Measurements from ENCODE around the gene IGDCC3. TPM values are rescaled to one million over a fixed set of nuclear protein-coding genes. Genes with fewer than 3 reads are reported as not detected.

The IGDCC3 gene
- total and polyA plus RNA-seq, 2 of the 8 experiments (the other 6 are each of a cell fraction or from before 2014, with no cell fraction given), result 26.8 to 45.7 TPM

DNA sequence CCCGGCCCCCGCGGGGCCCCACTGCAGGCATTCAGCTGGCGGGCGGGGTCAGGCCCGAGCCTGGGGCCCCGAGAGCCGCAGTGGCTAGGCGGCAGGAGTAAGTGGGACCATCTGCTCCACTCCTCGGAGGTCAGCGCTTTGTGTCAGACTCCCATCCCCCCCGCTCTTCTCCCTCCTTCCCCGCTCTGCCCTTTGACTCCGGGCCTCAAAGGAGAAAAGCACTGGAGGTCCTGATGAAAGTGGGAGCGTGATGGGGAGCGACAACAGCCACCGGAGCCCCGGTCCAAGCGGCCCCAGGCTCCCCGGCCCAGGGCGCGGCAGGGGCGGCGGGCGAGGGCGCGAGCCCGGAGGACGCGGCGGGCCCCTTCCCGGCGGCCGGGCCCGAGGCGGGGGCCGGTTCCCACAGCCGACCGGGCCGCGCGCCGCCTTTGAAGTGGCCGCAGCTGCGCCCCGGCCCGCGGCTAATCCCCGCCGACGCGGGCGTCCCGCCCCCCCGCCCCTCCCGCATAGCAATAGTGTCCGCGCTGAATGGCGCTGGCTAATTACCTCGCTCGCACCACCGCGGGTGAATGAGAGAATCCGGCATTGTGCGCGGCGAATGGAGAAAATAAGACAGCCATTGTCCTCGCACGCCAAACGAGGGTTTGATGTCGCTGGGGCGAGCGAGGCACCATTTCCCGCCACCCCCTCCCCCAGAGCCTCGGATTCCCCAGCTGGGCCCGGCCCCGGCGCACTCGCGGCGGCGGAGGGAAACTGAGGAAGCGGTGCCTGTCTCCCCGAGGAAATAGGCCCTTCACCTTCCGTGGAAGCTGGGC, 22.4 kb downstream of the IGDCC3 start:
- Histone ChIP-seq H3K14ac (ENCODE audit: insufficient read length) (no peak overlapping the region), H2BK5ac (ENCODE audit: low read depth, low read length) (peak overlapping the region; percentile 52; the same call in 1 of the 2 replicates), H3K27ac (ENCODE audit: low read depth, low read length) (no peak overlapping the region), H3K36me3 (ENCODE audit: control insufficient read depth in 2 of 4, insufficient read depth in 4 of 4, low read length in 3 of 4) (no peaks in the 10 kb centered on the region; a peak in 1 of 8 replicates), H2AFZ (ENCODE audit: low read length) (no peak overlapping the region), H3K23ac (ENCODE audit: insufficient read length) (no peak overlapping the region), H3K4me2 (ENCODE audit: insufficient read depth in 1 of 2, low read depth in 2 of 2, low read length in 2 of 2) (peak overlapping the region; percentile 83 to 98), H2BK120ac (replicated peaks; ENCODE audit: low read depth, low read length) (no peak overlapping the region), H3K27me3 (replicated peaks in 1 of 4; ENCODE audit: control insufficient read depth in 3 of 4, extremely low read depth in 1 of 4, insufficient read depth in 3 of 4, low read length in 3 of 4) (peaks cover 0 to 33% (median 21%) of the 10 kb centered on the region in 4 experiments; a peak in 6 of 7 replicates), H2AK5ac (ENCODE audit: low read depth, low read length) (no peak overlapping the region), H3K4me1 (replicated peaks in 1 of 4; ENCODE audit: control insufficient read depth in 3 of 4, insufficient read depth in 4 of 4, low read length in 3 of 4) (peaks cover 0 to 5% (median 3%) of the 10 kb centered on the region in 4 experiments; a peak in 4 of 7 replicates), H2BK15ac (ENCODE audit: low read length) (no peak overlapping the region), H4K5ac (ENCODE audit: insufficient read length, low read depth, low read length) (peak overlapping the region; percentile 21), H4K91ac (replicated peaks; ENCODE audit: insufficient read length, low read length) (no peak overlapping the region), H3K56ac (replicated peaks; ENCODE audit: insufficient read length, low read depth, low read length) (peak overlapping the region; percentile 22), H4K8ac (ENCODE audit: extremely low read depth, insufficient read depth, low read length) (peak overlapping the region; percentile 83), H3K4me3 (ENCODE audit: extremely low read depth in 1 of 4, insufficient read depth in 2 of 4, low read depth in 3 of 4, low read length in 4 of 4) (peak overlapping the region; percentile 37 to 83 (median 46)), H3K18ac (ENCODE audit: extremely low read depth, low read length) (peak overlapping the region; percentile 87), H3K9me3 (ENCODE audit: insufficient read depth in 2 of 2, low read depth in 1 of 2, low read length in 1 of 2) (peaks cover 5 to 8% of the 10 kb centered on the region in 2 experiments; a peak in 3 of 4 replicates), H4K20me1 (replicated peaks in 1 of 2; ENCODE audit: control insufficient read depth in 1 of 2, insufficient read depth in 2 of 2, low read length in 2 of 2) (peaks cover 3 to 6% of the 10 kb centered on the region in 2 experiments), H3K79me1 (ENCODE audit: low read depth, low read length) (no peaks in the 10 kb centered on the region), H3K9ac (replicated peaks in 1 of 4; ENCODE audit: extremely low read depth in 1 of 4, low read depth in 3 of 4, low read length in 3 of 4) (peak overlapping the region in 1 of 4 experiments; percentile 46; a peak in 3 of 7 replicates), H3K23me2 (ENCODE audit: low read depth, low read length) (peaks cover 7% of the 10 kb centered on the region), H2BK12ac (ENCODE audit: low read depth, low read length) (peak overlapping the region; percentile 75; the same call in 1 of the 2 replicates), H3K79me2 (ENCODE audit: control insufficient read depth in 1 of 2, insufficient read depth in 2 of 2, low read length in 2 of 2) (peaks cover 0 to 3% of the 10 kb centered on the region in 2 experiments; a peak in 1 of 4 replicates), H3K4ac (replicated peaks; ENCODE audit: insufficient read length, low read depth, low read length) (peak overlapping the region; percentile 7), H2BK20ac (ENCODE audit: low read length) (no peak overlapping the region)
- no peak for FAIRE-seq
- DNase-seq (ENCODE audit: low read depth in 1 of 2, low spot score in 2 of 2), result peak in 1 of 2 experiments; percentile 63
- POLR2A ChIA-PET (ENCODE audit: partially characterized antibody), result interaction anchor here (0.7 to 2.0 kb wide), 5 partner anchors 12 to 50 kb away, joined by 3 to 9 read pairs (median 4); partner anchors contain the start of gene RNU5B-1
- CTCF ChIA-PET (ENCODE audit: partially characterized antibody), result interaction anchor here (0.7 to 1.9 kb wide), 7 partner anchors 10 to 282 kb away, joined by 3 to 4 read pairs (median 4); no protein-coding TSS in a partner anchor
- WGBS, 2 experiments (ENCODE audit: extremely low coverage in 1 of 2, insufficient coverage in 1 of 2, insufficient read length in 1 of 2, insufficient replicate concordance in 2 of 2, low coverage in 1 of 2, low lambda C conversion rate in 2 of 2, missing lambda C conversion rate in 1 of 2), result 3% methylated on average over 52 of the region's 85 CpGs; no CpG with 5 or more reads in 1 of the 2 experiments
- TF ChIP-seq RFX5 (IDR thresholded peaks at IDR 0.05; ENCODE audit: borderline replicate concordance, low read depth, low read length) (no peak), SUZ12 (IDR thresholded peaks at IDR 0.05; ENCODE audit: low read length) (peak; percentile 27; the same call in 1 of the 2 replicates), EZH2 (IDR thresholded peaks at IDR 0.05; ENCODE audit: low read depth, low read length, severe bottlenecking) (peak; percentile 26), ATF2 (IDR thresholded peaks at IDR 0.05; ENCODE audit: low read length) (no peak), SP4 (IDR thresholded peaks at IDR 0.05; ENCODE audit: low read length) (no peak), E2F6 (IDR thresholded peaks at IDR 0.05) (peak; percentile 83), HDAC2 (IDR thresholded peaks at IDR 0.05; ENCODE audit: borderline replicate concordance in 1 of 2, low read depth in 2 of 2, low read length in 2 of 2) (no peak)

Measured in H1 (cell line).